A172 (cell line): Measurements from ENCODE around the gene FAM163A. TPM values are rescaled to one million over a fixed set of nuclear protein-coding genes. Genes with fewer than 3 reads are reported as not detected.
A peak's percentile ranks its signal among the peaks of the same experiment; 100 is the strongest.

Source experiments
- DNase-seq: peaks from one replicate; pipeline ENCODE4 v3.0.0-alpha.2; 2015; ENCODE audit warnings: low spot score
- total RNA-seq: library from RNA; depleted of rRNA; stranded (reverse); fragments of >200 nt; shearing (Covaris generic); gene quantifications from 2 replicates; pipeline ENCODE4 v1.2.3, GENCODE V29; 2014

FAM163A gene
- total RNA-seq, 1 experiment from 2014 or later: 0.10 TPM

DNA sequence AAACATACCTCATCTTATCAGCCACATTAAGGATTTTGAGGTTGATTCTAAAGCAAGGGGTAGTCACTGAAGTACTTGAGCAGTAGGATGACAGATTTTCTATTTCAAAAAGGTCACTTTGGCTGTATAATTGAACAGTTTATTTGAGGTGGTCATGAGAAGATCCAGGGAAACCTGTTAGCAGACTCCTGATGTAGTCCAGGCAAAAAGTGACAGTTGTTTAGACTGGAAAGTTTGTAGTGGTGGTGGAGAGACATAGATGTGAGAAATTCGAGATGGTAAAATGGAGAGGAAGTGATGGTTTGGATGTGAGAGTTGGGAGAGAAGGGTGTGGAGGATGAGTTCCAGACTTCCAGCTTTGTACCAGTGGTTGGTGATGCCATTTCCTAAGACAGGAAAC is 7.5 kb downstream of the FAM163A start:
- DNase-seq: no peak

DNA sequence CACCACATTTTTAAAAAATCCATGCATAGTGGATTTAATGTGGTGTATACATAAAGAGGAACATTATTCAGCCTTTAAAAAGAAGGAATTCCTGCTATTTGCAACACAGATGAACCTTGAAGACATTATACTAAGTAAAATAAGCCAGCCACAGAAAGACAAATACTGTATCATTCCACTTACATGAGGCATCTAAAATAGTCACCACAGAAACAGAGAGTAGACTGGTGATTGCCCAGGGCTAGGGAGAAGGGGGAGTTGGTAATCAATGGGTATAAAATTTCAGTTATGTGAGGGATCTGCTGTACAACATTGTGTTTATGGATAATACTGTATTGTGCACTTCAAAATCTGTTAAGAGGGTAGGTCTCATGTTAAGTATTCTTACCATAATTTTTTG is 10.0 kb downstream of the FAM163A start:
- DNase-seq: no peak

DNA sequence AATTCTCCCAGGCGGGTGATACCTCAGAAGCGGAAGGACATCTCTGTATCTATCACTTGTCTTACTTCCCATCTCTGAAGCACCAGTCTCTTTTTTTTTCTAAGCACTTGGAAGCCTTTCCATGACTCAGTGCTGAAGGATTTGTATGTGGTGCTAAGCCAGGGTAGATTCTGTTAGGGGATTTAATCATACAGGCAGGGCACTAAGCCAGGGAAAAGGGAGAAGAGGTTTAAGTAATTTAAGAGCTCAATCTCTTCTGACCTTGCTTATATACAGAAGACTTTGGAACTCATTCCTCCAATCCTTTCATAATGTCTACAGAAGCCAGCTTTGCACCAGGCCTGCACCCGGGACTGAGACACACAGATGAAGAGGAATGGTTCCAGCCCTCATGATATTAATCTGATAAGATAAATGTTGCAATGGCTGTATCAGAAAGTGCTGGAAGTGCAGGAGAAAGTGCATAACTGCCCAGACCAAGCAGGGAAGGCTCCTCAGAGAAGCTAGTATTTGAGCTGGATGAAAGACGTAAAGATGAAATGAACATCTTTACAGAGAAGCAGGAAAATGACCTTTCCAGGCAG is 11.0 kb downstream of the FAM163A start:
- peak; percentile 89 for DNase-seq

DNA sequence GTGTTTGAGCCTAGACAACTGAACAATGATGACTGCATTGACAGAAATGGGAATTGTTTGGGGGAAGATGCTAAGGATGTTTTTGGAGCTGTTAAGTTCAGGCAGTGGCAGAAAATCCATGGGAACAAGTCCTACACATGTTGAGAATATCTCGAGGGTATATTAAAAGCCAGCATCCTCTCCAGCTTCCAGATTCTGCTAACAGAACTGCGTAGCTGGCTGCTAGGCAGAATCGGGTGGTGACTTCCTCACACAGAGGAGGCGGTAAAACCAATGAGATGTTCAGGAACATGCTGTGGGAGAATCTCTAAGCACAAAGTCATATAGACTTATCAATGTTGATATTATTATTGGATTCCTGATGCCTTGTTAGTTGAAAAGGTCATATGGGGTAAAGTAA is 14.8 kb downstream of the FAM163A start:
- DNase-seq: no peak

DNA sequence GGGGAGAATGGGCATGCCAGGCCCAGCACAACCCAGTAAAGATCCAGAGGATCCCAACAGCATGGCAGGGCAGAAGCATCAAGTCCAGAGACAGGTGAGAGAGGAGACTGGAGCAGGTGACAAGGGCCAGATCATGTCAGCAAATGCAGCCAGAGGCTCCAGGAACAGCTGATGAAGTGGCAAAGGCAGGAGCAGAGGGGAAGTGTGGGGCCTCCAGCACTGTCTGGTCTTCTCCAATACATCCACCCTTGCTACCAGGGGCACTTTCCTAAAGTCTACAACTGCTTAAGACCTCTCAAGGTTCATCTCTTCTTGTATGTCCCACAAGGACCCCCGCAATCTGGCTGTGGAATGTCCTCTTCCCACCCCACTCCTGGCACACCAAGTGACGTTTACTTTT is 17.4 kb downstream of the FAM163A start:
- DNase-seq: no peak

DNA sequence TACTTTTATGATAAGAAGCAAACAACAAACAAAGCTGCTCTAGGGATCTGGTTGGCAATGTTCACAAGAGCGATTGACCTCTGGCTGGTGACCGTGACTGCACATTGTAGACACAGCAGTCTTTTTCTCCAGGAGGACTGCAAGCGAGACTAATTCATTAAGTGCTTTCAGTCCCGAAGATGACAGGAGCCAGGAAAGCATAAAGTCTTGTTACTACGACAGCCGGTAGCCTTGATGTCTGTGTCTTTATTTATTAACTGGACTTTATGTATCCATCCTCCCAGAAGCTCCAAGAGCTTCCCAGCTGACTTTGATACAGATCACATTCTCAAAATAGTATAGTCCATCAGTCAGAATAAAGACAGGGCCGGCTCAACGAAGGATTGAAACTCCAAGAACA is 18.2 kb downstream of the FAM163A start:
- no peak for DNase-seq

DNA sequence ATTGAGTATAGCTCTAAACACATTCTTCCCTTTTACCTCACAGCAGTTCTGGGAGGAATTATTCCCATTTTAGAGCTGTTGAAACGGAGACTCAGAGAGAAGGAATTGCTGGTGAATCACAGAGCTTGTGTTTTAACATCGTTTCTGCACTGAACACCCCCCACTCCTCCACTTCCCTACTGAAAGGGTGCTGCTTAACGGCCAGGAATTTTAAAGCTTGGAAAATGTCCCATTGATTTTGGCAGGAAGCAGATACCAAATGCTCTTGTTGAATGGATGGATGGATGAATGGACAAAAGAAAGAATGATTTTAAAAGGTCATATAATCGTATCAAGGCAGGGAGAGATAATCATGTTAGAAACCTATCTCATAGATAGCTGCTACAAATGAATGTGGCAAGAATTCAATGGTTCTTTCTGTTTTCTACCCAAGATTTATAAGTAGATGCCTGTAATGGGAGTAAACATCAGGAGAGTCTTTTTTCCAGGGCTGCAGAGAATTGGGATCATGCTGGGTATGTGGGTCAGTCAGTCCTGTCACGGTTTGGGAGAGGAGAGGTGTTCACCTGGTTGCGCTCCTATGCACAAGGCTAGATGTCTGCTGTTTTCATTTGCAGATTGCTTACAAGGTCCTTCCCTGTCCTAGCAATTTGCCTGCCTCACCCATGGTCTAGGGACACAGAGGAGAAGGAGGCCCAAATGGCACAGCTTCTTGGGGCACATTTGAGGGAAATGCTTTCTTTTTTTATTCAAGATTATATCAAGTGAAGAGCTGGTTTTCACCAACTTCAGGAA is 19.0 kb downstream of the FAM163A start:
- DNase-seq: no peak

DNA sequence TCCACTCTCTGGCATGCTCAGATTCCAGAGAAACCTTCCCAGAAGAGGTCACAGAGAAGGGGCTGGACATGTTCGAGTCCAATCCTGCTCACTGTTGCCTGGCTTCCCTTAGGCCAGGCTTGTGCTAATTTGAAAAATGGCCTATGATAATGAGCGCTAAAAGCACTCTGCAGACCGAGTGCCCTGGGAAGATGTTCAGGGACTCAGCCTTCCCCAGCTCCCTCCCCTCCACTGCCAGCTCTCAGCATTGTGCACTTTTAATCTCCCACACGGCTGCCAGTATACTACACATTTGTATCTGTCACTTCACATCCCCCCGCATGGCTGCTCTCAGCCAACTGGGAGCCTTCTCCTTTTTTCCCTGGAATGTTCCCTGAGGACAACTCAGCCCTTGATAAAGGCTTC is 24.1 kb downstream of the FAM163A start:
- no peak for DNase-seq

DNA sequence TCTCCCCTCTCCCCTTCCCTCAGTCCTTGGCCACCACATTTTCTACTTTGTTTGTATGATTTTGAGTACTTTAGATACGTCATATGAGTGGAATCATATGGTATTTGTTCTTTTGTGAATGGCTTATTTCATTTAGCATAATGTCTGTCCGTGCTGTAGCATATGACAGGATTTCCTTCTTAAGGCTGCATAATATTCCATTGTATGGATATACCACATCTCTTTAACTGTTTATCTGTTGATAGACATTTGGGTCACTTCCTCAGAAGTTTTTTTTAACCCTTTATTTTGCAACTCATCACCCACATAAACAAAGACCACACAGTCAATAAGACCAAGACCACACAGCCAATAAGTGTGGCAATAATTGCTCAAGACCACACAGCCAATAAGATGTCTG is 24.9 kb downstream of the FAM163A start:
- no peak for DNase-seq

DNA sequence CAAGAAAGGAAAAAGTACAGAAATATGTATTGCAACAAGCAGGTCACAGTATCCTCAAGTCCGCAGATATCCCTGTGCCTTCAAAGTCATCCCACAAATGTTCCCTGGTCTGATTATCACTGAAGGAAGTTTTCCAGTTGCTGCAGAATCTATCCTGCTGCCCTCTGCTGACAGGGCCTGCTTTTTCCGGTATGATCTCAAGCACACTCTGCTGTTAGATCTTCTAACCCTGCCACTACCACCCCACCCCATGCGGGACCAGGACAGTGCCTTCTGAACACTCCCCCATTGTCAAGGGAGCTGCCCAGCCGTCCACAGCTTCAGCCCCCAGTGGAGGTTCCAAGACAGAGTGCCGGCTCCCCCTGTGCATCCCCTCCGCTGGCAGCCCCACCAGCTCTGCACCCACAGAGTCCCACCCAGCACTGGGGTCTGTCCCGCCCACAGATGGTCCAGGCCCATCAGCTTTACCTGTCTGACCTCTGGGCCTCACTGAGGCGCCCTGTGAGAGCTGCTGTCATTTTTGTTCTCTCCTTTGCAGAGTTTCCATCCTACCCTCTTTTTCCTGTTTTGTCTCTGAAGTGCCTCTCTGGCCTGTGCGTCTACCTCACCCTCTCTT is 27.9 kb downstream of the FAM163A start:
- DNase-seq: no peak

DNA sequence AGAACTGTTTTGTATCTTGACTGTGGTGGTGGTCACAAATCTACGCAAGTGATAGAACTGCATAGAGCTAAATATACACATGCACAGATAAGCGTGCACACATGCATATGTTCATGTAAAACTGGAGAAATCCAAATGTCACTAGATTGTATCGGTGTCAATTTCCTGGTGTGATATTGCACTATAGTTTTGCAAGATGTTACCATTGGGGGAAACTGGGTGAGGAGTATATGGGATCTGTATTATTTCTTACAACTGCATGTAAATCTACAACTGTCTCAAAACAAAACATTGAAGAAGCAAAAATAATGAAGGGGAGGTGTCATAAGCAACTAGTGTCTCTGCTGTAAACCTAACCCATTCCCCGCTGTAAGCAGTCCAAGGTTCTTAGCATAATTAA is 30.2 kb downstream of the FAM163A start:
- no peak for DNase-seq

DNA sequence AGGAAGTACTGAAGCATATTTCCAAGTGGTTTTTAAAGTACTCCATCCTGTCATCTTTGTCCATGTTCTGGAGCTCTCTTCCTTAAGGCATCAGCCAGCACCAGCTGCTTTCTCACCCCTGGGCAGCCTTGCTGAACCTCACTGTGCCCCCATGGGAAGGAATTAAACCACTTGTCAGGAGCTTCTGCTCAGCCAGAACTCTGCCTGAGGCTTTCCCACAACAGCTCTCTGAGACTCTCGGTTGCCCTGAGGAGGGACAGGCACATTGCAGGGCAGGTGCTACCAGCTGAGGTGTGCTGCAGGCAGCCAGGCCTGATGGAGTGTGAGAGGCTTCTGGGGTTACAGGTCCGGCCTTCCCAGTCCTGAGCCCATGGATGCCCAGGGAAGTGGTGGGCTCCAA is 30.9 kb downstream of the FAM163A start:
- DNase-seq: no peak

DNA sequence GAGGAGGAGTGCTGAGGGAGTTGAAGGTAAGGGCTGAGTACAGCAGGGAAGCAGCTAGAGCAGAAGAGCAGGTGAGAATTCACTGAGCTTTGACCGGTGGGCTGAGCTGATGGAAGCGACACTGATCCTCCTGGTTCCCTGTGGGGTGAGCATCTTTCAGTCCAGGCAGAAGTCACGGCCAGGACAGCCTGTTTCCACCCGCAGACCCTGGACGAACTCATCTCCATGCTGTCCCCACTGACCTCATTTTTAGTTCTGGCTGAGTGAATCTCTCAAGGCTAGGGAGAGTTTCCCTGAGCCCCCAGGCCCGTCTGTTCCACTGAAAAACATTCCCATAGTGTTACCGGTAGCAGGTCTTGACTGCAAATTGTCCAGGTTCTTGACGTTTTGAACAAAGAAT is 31.5 kb downstream of the FAM163A start:
- DNase-seq: no peak

DNA sequence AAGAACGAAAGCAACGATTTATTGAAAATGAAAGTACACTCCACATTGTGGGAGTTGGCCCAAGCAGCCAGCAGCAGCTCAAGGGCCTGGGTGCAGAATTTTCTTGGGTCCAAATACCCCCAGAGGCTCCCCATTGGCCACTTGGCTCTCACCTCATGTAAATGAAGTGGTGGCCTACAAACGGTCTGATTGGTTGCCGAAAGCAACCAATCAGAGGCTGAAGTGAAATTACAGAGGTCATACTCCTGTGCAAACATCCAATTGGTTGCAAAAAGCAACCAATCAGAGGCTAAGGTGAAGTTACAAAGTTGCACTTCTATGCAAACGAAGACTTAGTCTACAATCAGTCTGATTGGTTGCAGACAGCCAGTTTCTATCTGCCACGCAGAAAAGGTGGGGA is 31.9 kb downstream of the FAM163A start:
- peak; percentile 73 for DNase-seq

DNA sequence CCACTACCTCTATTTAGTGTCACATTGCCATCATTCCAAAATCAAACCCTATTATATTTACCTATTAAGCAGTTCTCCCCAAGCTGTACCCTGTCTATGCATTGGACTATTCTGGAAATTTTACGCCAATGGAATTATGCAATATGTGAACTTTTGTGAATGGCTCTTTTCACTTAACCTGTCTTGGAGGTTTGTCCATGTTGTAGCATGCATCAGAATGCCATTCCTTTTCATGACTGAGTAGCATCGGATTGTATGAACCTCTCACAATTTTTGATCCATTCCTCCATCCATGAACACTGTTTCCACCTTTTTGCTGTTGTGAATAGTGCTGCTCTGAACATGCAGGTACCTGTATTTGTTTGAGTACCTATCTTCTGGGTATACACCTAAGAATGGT is 33.7 kb downstream of the FAM163A start:
- DNase-seq: no peak

DNA sequence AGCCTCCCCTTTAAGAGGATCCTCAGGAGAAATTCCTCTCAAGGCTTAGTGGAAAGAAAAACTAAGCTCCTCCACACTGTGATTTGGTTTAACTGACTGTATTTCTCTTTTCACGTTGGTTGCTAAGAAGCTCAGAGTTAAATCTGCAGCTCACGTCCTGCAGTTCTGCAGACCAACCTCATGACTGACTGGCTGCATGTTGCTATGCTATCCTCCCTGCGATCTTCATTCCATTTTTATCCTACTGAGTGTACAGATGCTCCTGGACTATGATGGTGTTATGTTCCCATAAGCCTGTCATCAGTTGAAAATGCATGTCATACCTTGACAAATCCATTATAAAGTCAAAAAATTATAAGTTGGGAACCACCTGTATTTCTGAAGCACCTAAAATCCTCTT is 34.6 kb downstream of the FAM163A start:
- no peak for DNase-seq

DNA sequence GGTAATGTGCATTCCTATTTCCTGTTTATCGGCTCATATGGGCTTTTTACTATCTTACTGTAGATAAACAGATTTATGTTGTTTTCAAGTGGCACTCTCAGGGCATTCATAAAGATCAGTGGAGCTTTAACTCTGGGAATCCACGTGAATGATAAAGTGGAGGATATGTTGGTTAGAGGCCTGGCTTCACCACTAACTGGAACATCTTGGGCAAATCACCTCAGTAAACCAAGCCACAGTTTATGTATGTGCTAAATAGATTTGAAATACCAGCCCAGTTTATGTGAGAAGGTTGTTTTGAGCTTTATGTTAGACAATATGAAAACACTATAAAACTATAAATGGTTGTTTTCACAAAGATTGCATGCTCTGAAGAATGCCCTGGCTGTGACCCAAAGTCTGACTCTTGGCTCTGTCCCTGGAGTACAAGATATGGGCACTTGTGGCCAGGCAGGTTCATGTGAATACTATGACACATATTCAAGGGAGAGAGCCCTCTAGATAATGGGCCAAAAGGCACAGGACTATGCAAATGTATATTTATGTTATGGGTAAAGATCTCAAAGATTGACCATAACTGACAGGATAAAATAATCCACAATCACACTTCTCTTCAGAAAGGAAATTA is 36.7 kb downstream of the FAM163A start:
- peak; percentile 34 for DNase-seq

DNA sequence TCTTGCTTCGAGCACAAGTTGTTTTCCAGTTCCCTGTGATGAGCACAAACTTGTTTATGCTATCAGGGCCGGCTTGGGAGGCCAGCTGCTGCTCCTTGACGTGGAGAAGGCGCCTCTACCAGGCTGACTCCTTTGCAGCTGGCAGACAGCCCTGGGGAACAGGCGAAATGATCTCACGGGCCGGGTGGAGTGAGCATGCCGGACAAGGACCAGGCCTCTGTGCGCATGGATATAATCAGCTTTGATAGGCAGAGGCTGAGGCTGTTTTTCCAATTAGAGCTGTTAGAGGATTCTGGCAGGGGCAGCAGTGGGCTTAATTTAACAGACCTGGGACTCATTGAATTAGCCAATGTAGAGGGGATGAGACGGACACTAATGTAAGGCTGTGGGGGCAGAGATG is 38.9 kb downstream of the FAM163A start:
- DNase-seq: no peak

DNA sequence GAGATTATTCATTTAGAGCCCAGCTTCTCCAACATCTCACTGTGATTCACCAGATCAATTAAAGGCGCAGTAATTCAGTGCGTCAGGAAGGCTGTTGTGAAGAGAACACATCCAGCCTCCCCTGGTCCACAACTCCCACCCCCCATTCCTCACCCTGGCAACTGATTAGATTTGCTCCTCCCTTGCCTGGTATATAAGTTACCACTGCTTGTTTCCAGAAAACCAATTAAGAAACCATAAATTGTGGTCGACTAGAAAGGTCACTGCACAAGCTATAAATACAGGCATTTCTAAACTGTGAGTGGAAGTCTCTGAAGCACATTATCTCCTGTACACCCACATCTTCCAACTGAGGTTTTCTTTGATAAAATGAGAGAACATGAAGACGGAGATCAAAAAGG is 41.9 kb downstream of the FAM163A start:
- peak; percentile 27 for DNase-seq

DNA sequence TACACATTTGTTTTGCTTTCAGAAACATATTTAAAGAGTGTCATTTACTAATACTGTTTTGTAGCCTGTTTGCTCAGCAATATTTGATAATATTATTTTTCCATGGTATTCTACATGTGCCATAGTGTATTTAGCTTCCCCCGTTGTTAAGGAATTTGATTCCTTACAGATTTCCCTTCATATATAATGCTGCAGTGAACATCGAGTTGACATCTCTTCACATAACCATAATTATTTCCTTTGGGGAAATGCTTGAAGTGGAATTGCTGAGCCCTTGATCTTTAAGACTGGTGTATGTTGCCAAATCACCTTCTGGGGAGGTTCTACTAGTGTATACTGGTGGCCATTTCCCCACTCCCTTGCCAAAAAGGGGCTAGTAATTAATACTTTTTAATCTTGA is 42.6 kb downstream of the FAM163A start:
- DNase-seq: no peak

DNA sequence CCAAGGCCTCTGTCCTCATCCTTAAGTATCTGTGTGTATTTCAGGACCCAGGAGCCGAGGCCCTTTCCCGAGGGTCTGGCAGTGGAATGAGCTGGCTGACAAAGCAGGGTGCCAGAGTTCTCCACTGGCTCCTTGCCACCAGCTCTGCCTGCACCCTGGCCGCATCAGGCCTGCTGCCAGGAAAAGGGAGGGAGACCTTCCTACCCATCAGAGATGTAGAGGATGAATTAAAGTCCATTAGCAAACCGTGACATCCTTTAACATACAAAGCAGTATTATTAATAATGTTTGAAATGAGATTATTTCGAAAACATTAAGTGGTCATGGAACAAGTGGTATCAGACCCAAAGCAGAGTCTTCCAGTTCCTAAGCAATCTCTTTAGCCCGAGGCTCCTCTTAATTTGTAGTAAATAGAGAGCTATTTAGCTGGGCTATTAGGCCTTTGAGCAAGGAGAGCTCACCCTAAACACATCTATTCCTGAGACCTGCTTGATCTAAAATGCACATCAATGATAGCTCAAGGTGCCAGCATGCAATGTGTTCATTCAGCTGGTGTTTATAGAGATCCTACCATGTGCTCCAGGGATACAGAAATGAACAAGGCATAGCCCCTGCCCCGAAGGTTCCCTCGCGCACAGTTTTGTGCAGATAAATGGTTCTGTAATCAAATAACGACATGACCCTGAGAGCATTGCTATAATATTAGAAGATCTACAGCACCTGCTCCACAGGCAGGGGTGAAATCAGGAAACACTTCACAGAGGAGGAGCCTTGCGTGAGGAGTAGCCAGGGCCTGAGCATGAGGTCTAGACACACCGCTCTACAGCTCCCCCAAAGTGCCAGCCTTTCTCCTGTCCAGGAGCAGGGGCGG is 44.0 kb downstream of the FAM163A start:
- no peak for DNase-seq

DNA sequence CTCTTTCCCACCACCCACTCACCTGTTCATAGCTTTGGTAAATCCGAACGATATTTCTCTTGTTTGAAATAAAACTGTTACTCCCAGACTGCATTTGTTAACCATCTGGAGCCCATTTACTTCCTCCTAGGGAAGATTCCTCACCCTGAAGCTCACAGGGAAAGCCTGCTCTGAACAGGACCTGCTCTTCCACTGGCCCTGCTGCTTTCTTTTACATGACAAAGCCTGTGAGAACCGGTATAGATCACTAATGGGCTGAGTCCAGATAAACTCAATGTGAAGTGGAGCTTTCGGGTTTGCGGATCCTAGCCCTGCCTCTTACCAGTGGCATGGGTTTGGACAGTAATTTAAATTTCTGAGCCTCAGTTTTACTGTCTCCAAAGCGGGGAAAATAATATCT is 45.2 kb downstream of the FAM163A start:
- no peak for DNase-seq
